Femur (tissue), 1 donor: Measurements from ENCODE around the gene TJP2.

ENCODE experiments used
- DNase-seq: peaks from one replicate; pipeline ENCODE4 v3.0.0-alpha.2; 2017

TJP2 gene

GRCh38 chr9:69193685-69194032 is 19.6 kb downstream of the TJP2 start:
- no peak for DNase-seq

- DNase-seq: no peak
These were observed 20.8 kb downstream of the TJP2 start for GRCh38 chr9:69194702-69195418.

GRCh38 chr9:69195668-69196067 is 21.6 kb downstream of the TJP2 start:
- no peak for DNase-seq

GRCh38 chr9:69197687-69198086 is 23.6 kb downstream of the TJP2 start:
- DNase-seq: no peak

GRCh38 chr9:69198521-69199220 is 24.6 kb downstream of the TJP2 start:
- no peak for DNase-seq

- DNase-seq: no peak
These were observed 25.8 kb downstream of the TJP2 start for GRCh38 chr9:69199769-69200470.

GRCh38 chr9:69202556-69202955 is 28.5 kb downstream of the TJP2 start:
- no peak for DNase-seq

GRCh38 chr9:69204326-69204725 is 30.2 kb downstream of the TJP2 start:
- DNase-seq: no peak

- no peak for DNase-seq
These were observed 30.8 kb downstream of the TJP2 start for GRCh38 chr9:69204849-69205248.

- DNase-seq: no peak
These were observed 32.0 kb downstream of the TJP2 start for GRCh38 chr9:69206047-69206446.

- DNase-seq: no peak
These were observed 33.4 kb downstream of the TJP2 start for GRCh38 chr9:69207503-69207902.

GRCh38 chr9:69211424-69212036 is 37.5 kb downstream of the TJP2 start:
- DNase-seq: no peak

GRCh38 chr9:69213647-69214046 is 39.6 kb downstream of the TJP2 start:
- no peak for DNase-seq

GRCh38 chr9:69214939-69215338 is 40.9 kb downstream of the TJP2 start:
- no peak for DNase-seq

GRCh38 chr9:69215774-69216485 is 41.9 kb downstream of the TJP2 start:
- no peak for DNase-seq

- DNase-seq: no peak
These were observed 44.1 kb downstream of the TJP2 start for GRCh38 chr9:69218166-69218565.

- no peak for DNase-seq
These were observed 47.0 kb downstream of the TJP2 start for GRCh38 chr9:69221036-69221435.

- DNase-seq: no peak
These were observed 48.9 kb downstream of the TJP2 start for GRCh38 chr9:69222970-69223369.

GRCh38 chr9:69223605-69224004 is 49.5 kb downstream of the TJP2 start:
- DNase-seq: no peak

- DNase-seq: no peak
These were observed 55.3 kb downstream of the TJP2 start for GRCh38 chr9:69229367-69229766.

- DNase-seq: no peak
These were observed 58.1 kb downstream of the TJP2 start for GRCh38 chr9:69232135-69232534.

- DNase-seq: no peak
These were observed 60.6 kb downstream of the TJP2 start for GRCh38 chr9:69234683-69235082.

- no peak for DNase-seq
These were observed 62.1 kb downstream of the TJP2 start for GRCh38 chr9:69236188-69236587.
